GM18861 (cell line): ENCODE results near the gene MTSS2.

Source experiments
- ATAC-seq: cut with Tn5 transposase; IDR thresholded peaks from one replicate; pipeline ENCODE4 v1.9.1; 2021; ENCODE audit not compliant: unreplicated experiment

MTSS2 gene

GRCh38 chr16:70701036-70701435 lies 15.2 kb upstream of the MTSS2 start:
- ATAC-seq = no peak

DNA sequence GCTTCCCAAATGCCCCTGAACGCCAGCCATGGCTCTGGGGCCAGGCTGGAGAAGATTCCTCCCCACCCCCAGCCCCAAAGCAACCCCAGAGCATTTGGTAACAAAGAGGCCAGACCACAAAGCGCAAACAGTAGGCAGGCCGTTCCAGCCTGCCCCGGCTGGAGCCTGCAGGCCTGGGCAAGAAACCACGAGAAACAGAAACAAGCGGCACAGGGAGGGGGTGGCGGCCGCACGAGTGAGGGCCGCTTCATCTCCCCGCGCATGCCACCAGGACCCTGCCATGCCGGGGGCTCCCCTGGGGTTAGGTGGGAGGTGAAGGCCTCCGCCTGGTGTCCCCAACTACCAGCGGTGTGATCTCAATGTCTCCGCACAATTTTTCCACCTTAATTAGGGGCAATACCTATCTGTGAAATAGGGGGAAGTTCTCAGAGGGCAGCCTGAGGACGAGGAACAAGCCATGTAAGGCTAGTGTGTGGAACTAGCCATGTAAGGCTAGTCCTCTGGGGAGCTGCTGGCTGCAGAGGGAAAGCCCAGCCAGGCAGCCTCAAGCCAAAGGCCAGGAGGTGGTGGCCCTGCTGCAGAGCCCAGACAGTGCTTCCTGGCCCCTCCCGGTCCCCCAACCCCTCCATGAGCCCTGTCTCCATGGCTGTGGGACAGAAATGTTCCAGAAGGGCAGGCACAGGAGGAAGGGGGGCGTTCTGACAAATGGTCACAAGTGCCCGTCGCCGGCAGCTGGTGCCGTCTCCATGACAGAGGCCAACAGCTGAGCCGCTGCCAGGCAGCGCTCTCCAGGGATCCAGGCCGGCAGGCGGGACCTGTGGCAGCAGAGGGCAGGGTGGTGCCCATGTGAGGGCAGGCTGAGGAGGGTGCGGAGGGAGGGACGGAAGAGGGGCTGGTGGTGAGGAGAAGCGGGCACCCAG lies 14.5 kb upstream of the MTSS2 start:
- ATAC-seq = no peak

- no peak for ATAC-seq
These were observed 13.8 kb upstream of the MTSS2 start for GRCh38 chr16:70699696-70700095.

GRCh38 chr16:70698901-70699300 lies 13.0 kb upstream of the MTSS2 start:
- no peak for ATAC-seq

DNA sequence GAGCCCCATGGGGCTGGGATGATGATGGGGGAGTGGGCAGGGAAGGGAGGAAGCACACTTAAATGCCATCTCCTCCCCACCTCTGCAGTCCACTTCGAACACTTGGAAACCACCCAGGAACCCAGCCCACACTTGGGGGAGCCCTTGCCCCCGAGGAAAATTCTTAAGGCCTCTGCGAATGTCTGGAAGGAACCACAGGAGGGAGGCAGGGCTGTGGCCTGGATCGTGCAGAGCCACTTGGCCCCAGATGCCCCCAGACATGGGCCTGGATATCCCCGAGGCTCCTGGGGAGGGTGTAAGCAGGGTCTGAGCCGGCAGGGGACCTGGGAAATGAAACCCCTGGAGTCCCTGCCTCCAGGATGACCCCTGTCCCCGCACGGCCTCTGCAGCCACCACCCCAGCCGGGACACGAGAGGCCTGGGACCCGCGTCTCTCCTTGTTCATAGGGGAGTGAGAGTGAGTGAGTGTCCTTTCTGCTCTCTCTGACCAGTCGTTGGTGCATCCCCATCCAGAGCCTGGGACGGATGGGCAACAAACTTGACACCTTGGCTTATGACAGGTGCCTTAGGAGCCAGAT lies 11.8 kb upstream of the MTSS2 start:
- ATAC-seq = no peak

GRCh38 chr16:70696952-70697593 lies 11.2 kb upstream of the MTSS2 start:
- no peak for ATAC-seq

- ATAC-seq = no peak
These were observed 10.5 kb upstream of the MTSS2 start for GRCh38 chr16:70696355-70696754.

DNA sequence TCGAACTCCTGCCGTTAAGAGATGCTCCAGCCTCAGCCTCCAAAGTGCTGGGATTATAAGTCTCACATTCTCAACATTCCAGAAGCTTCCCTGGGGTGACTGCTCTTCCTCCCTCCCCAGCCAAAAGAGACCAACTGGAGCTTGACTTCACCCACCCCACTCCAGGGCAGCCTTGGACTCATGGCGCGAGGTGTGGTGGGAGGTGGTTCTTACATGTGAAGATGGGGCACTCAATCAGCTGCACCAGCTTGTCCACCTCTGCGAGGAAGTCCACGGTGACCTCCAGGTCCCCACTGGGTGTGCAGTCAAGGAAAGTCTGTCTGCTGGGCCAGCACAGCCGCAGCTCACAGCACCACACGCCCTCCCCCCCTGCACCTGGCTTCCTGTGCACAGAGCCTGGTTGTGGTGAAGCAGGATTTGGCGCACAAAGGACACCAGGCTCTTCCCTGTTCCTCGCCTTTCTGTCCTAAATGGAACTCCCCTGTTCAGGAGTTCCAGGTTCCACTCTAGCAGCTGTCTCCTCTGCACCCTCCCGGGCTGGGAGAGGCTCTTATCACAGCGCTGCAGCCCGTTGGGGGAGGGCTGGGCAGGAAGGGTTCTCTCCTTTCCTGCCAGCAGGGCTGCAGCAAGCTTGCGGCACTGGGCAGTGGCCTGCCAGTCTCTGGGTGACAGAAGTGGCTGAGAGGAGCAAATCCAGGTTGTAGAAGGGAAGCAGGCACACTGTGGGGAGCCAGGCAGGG lies 9.6 kb upstream of the MTSS2 start:
- no peak for ATAC-seq

DNA sequence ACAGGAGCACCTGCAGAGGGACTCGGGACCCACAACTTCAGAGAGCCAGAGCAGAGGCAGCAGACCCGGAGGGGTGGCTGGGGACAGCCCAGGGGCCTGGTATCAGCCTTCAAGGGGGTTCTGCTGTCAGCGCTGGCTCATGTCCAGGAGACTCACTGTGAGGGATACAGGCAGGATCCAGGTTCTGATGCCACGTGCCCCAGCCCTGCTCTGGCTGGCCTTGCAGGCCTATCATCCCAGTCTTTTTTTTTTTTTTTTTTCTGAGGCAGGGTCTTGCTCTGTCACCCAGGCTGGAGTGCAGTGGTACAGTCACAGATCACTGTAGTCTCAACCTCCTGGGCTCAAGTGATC lies 9.0 kb upstream of the MTSS2 start:
- ATAC-seq = no peak

DNA sequence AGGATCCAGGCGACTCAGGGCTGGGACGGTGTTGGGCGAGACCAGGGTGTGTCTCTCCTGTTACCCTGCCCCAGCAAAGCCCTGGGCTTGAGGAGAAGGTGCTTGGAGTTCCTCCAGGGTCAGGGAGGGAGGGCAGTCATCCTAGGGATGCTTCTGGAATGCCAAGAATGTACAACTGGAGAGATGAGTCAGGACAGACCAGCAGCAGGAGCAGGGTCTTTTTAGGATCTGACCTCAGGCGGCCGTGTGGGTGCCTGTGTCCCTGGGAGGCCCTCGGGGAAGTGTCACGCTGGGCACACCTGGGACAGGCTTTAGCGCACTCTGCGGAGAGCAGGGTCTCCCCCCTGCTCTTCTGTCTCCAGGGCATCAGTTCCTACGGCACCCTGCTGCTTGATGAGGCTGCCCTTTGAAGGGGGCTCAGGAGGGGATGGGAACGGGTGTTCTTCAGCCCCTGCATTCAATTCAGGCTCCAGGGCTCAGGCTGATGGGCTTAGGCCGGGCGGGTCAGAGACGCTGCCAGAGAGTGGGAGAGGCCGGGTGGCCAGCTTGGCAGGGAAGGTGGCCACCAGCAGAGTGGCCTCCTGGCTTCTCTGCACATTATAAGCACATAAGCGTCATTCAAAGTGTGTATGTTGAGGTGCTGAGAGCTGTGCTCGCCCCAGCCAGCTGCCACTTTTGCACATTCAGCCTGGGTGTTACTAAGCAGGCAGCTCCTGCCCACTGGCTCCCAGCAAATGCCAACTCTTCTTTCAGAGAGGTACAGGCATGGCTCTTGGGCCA lies 8.4 kb upstream of the MTSS2 start:
- ATAC-seq = no peak

DNA sequence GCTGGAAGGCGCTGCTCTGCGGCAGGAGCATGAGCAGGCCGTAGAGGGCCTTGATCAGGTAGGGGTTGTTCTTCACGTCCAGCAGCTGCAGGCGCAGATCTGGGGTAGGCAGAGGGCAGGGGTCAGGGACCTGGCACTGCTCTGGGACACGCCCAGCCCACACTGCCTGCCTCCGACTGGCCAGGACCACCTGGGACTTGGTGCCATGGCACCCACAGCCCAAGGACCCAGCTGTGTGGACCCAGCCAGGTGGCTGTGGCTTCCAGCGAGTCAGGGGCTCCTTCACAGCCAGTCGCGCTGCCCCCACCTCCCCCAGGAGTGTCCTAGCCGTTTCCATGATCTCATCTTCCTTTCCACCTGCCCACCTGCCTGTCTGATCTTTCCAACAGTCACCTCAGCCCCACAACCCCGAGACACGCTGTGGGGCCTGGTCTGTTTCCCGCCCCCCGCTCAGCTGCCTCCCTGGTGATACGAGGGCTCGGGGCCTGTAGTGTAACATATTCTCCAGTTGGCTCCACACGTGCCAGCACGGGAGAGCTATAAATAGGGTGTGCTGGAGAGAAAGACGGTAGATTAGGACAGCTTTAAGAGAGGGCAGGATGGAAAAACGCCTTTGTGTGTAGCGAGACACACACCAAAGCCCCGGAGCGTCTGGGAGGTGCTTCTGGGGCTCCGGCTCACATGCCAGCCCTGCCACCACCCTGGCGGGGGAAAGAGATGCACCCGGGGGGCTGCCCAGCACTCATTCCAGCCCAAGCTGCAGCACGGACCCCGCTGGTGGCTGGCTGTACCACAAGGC lies 7.2 kb upstream of the MTSS2 start:
- ATAC-seq = no peak

DNA sequence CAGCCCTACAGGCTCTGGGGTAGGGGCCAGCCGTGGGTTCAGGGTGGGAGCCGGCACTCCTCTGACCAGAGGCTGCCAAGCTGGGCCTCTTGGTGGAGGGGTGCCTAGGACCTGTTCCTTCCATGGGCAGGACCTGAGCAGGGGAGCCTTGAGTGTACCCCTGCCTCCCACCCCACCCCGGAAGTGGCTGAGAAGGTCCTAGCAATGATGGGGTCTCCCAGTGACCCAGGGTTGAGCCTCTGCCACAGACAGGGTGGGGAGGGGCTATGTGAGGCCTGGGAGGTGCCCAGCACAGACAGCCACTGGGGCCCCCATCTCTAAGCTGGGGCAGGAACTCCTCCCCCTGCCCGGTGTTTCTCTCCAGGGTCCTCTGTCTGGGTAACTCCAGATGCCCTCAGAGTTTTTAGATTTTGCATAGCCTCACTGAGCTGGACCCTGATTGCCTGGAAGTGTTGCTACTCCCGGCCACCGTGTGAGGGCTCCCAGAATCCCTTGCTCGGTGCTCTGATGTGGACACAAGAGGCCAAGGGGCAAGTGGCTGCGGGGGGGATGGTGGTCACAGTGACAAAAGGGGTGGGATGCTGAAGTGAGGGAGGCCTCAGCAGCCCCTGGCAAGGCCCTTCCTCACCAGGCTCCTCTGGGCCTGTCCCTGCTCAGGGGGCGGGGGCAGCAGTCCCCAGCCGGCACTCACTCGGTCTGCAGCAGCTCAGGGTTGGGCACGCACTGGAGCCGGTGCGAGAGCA lies 6.4 kb upstream of the MTSS2 start:
- ATAC-seq = no peak

GRCh38 chr16:70691223-70692129 lies 5.6 kb upstream of the MTSS2 start:
- no peak for ATAC-seq

DNA sequence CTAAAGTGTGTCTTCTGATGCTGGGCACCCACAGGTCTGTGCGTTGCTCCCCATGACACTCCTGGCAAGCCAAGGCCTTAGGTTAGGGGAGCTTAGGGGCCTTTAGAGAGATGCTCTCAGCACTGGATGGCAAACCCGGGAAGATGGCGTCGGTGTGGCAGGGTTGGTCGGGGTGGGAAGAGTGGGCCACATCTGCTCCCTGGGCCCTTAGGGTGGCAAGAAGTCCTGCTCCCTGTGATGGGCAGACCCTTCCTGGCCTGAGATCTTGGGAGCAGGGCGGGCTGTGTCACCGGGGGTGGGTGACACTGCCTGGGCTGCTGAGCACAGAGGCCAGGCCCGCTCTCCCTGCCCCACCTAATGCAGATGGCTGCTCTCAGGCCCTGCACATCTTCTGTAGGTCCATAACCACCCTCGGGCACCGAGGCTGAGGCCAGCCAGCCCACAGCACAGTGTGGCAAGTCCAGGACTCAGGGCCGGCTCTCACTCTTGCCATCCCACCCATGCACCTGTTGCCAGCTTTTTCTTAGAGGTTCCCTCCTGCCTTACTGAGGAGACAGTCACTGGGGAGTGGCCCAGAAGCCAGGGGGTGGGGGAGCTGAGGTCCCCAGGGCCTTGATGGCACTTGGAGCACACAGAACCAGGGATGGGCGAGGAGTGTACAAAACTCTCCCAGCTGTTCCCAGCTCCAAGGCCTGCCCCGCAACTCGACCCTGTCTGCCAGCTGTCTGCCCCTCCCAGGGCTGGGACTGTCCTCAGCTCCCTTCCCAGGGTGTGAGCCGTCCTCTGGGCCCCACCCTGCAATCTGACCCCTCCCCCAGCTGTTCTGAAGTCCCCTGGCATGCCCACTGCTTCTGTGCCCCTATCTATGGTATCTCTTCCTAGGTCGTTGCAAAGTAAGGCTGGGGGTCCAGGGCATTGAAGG lies 4.4 kb upstream of the MTSS2 start:
- no peak for ATAC-seq

- ATAC-seq = no peak
These were observed 3.4 kb upstream of the MTSS2 start for GRCh38 chr16:70689035-70689969.

DNA sequence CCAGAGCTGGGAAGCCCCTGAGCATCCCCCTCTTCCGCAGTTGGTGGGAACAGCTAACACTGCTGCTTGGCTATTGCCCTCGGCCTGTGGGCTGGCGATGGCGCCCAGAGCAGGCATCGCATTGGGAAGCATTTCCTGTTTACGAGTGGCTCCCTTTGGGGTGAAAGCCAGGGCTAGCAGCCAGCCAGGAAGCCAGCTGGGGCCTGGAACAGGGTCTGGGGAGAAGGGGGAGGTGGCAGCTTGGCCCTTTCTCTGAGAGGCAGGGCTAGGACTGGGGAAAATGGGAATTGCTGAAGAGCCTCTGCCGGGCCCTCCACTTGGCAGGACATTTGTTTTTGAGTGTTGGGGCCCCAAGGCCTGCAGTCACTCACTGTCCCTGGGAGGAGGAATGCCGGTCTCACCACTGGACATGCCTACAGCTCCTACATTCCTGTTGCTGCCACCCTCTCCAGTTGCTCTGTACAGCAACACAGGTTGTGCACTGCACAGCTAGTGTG lies 2.4 kb upstream of the MTSS2 start:
- ATAC-seq = no peak
